HEK293 (cell line): ENCODE data around the gene APPL2.
"Not testable (repeated sequence)": the region's sequence is repeated elsewhere in the genome, so short reads cannot be mapped to it uniquely, and the experiment has no call there.

Experiments used
- CTCF ChIA-PET: fragments of 350-600 bp; formaldehyde crosslinking; extraction: SDS; loops from one replicate; lab custom pipeline; 2021; ENCODE audit warnings: antibody characterized with exemption; lab: Yijun Ruan, JAX
- POLR2A ChIA-PET: fragments of 300-600 bp; formaldehyde crosslinking; extraction: SDS; loops from one replicate; lab custom pipeline; 2020; ENCODE audit warnings: antibody characterized with exemption, inconsistent platforms; lab: Yijun Ruan, JAX
- H3K27ac ChIP-seq: fragments of 200-500 bp; sonication (Bioruptor generic); 2 replicates; pipeline ENCODE4 v1.5.1; 2014; ENCODE audit warnings: low read depth, low read length, control low read depth, inconsistent platforms; ENCODE audit errors: extremely low read depth
- H3K36me3 ChIP-seq, 2 experiments: fragments of 200-500 bp in 1 of 2; sonication (Bioruptor generic) in 1 of 2; 1 replicate in 1 of 2; 2 replicates in 1 of 2; pipeline ENCODE4 v1.5.1; 2014 to 2017; ENCODE audit warnings: inconsistent platforms in 2 of 2, low read length in 2 of 2; ENCODE audit not compliant: control insufficient read depth in 2 of 2, insufficient read depth in 1 of 2
- H3K4me1 ChIP-seq: fragments of 200-500 bp; sonication (Bioruptor generic); 2 replicates; pipeline ENCODE4 v1.5.1; 2014; ENCODE audit warnings: mild to moderate bottlenecking, low read length, inconsistent platforms; ENCODE audit not compliant: control insufficient read depth, insufficient read depth
- H3K4me3 ChIP-seq: 2 replicates; pipeline ENCODE4 v1.5.1; 2011; ENCODE audit warnings: low read depth, mild to moderate bottlenecking, control low read depth, low read length, moderate library complexity
- H3K9me3 ChIP-seq: fragments of 200-500 bp; sonication (Bioruptor generic); 2 replicates; pipeline ENCODE4 v1.5.1; 2014; ENCODE audit warnings: low read depth, low read length, inconsistent platforms; ENCODE audit not compliant: control insufficient read depth, insufficient read depth
- GLI2 ChIP-seq: fragments of 450-650 bp; formaldehyde crosslinking; IDR thresholded peaks from 2 replicates; pipeline ENCODE4; 2017; ENCODE audit warnings: missing biosample characterization, missing genetic modification characterization, low read depth, borderline replicate concordance
- GLIS2 ChIP-seq: fragments of 450-650 bp; formaldehyde crosslinking; IDR thresholded peaks from 2 replicates; pipeline ENCODE4 v1.5.1; 2016; ENCODE audit warnings: missing biosample characterization, missing genetic modification characterization
- HOXC10 ChIP-seq: sonication (generic); formaldehyde crosslinking; IDR thresholded peaks from 2 replicates; pipeline ENCODE4 v1.8.1; 2023; ENCODE audit warnings: mild to moderate bottlenecking, missing genetic modification reagents
- KLF1 ChIP-seq: fragments of 450-650 bp; formaldehyde crosslinking; IDR thresholded peaks from 2 replicates; pipeline ENCODE4 v1.5.1; 2016; ENCODE audit warnings: missing biosample characterization, missing genetic modification characterization
- ZBTB20 ChIP-seq: fragments of 450-650 bp; formaldehyde crosslinking; IDR thresholded peaks from 2 replicates; pipeline ENCODE4 v1.5.1; 2016; ENCODE audit warnings: missing biosample characterization, missing genetic modification characterization
- ZFHX2 ChIP-seq: fragments of 450-650 bp; formaldehyde crosslinking; conservative IDR thresholded peaks from 2 replicates; pipeline ENCODE4 v1.5.1; 2016; ENCODE audit warnings: missing biosample characterization, missing genetic modification characterization
- ZNF155 ChIP-seq: fragments of 450-650 bp; formaldehyde crosslinking; IDR thresholded peaks from 2 replicates; pipeline ENCODE4 v1.5.1; 2016; ENCODE audit warnings: missing biosample characterization, missing genetic modification characterization
- ZNF266 ChIP-seq: fragments of 450-650 bp; formaldehyde crosslinking; IDR thresholded peaks from 2 replicates; pipeline ENCODE4 v1.5.1; 2016; ENCODE audit warnings: missing biosample characterization, missing genetic modification characterization, low read depth
- ZNF292 ChIP-seq: fragments of 450-650 bp; formaldehyde crosslinking; IDR thresholded peaks from 2 replicates; pipeline ENCODE4 v1.5.1; 2016; ENCODE audit warnings: low read depth, missing biosample characterization, missing genetic modification characterization, borderline replicate concordance
- ZNF354C ChIP-seq: fragments of 450-650 bp; formaldehyde crosslinking; IDR thresholded peaks from 2 replicates; pipeline ENCODE4 v1.5.1; 2016; ENCODE audit warnings: missing biosample characterization, missing genetic modification characterization, low read depth, borderline replicate concordance
- ZNF37A ChIP-seq: fragments of 450-650 bp; IDR thresholded peaks from 2 replicates; pipeline ENCODE4 v1.5.1; 2018; ENCODE audit warnings: missing biosample characterization, missing genetic modification characterization
- ZNF549 ChIP-seq: fragments of 450-650 bp; IDR thresholded peaks from 2 replicates; pipeline ENCODE4 v1.5.1; 2018; ENCODE audit warnings: missing biosample characterization, missing genetic modification characterization, mild to moderate bottlenecking, inconsistent platforms, moderate library complexity
- ZNF610 ChIP-seq: fragments of 450-650 bp; formaldehyde crosslinking; IDR thresholded peaks from 2 replicates; pipeline ENCODE4 v1.5.1; 2016; ENCODE audit warnings: missing biosample characterization, missing genetic modification characterization, borderline replicate concordance
- ZNF621 ChIP-seq: fragments of 450-650 bp; formaldehyde crosslinking; IDR thresholded peaks from 2 replicates; pipeline ENCODE4 v1.5.1; 2017; ENCODE audit warnings: missing biosample characterization, missing genetic modification characterization
- ZNF623 ChIP-seq: fragments of 450-650 bp; formaldehyde crosslinking; IDR thresholded peaks from 2 replicates; pipeline ENCODE4 v1.5.1; 2016; ENCODE audit warnings: missing biosample characterization, missing genetic modification characterization
- ZNF629 ChIP-seq: fragments of 450-650 bp; formaldehyde crosslinking; IDR thresholded peaks from 2 replicates; pipeline ENCODE4 v1.5.1; 2017; ENCODE audit warnings: missing biosample characterization, missing genetic modification characterization
- ZNF664 ChIP-seq: fragments of 450-650 bp; formaldehyde crosslinking; IDR thresholded peaks from 2 replicates; pipeline ENCODE4 v1.5.1; 2016; ENCODE audit warnings: missing biosample characterization, missing genetic modification characterization
- ZNF830 ChIP-seq: fragments of 450-650 bp; IDR thresholded peaks from 2 replicates; pipeline ENCODE4 v1.5.0; 2018; ENCODE audit warnings: missing biosample characterization, missing genetic modification characterization, low read depth, mild to moderate bottlenecking, moderate library complexity
- ZSCAN30 ChIP-seq: fragments of 450-650 bp; IDR thresholded peaks from 2 replicates; pipeline ENCODE4 v1.5.1; 2018; ENCODE audit warnings: missing biosample characterization, mild to moderate bottlenecking, missing genetic modification characterization, moderate library complexity
- TF ChIP-seq, protein P1 (sequence below): fragments of 450-650 bp; formaldehyde crosslinking; IDR thresholded peaks from 2 replicates; pipeline ENCODE4 v1.5.1; 2016; ENCODE audit warnings: missing biosample characterization, missing genetic modification characterization
- TF ChIP-seq, protein P2 (sequence below): fragments of 450-650 bp; formaldehyde crosslinking; IDR thresholded peaks from 2 replicates; pipeline ENCODE4 v1.5.1; 2016; ENCODE audit warnings: missing biosample characterization, missing genetic modification characterization
- TF ChIP-seq, protein P3 (sequence below): fragments of 450-650 bp; formaldehyde crosslinking; IDR thresholded peaks from 2 replicates; pipeline ENCODE4 v1.5.1; 2017; ENCODE audit warnings: missing biosample characterization, missing genetic modification characterization
- TF ChIP-seq, protein P4 (sequence below): fragments of 450-650 bp; formaldehyde crosslinking; IDR thresholded peaks from 2 replicates; pipeline ENCODE4 v1.5.1; 2017; ENCODE audit warnings: missing biosample characterization, missing genetic modification characterization

Gene APPL2

DNA sequence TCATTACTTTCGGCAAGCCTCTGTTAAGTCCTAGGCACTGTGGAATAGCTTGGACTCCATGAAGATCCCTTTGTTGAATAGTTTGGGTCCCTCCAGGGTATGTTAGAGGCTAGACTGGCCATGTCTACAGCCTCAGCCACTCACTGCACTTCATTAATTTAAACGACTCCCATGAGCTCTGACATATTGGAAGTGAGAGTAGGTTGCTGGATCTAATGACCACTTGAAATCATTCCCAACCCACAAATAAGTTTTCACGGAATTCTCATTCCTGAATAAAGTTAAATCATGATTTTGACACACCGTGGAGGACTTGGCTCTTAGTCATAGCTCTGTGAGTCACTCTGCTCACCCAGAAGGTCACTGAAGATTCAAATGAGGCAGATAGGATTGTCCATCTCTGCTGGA lies 21.4 kb upstream of the APPL2 start:
- Histone ChIP-seq H3K4me1 (no peaks in the 10 kb centered on the region), H3K9me3 (no peaks in the 10 kb centered on the region), H3K36me3 (no peaks in the 10 kb centered on the region), H3K4me3 (no peak overlapping the region), H3K27ac (no peak overlapping the region)
- TF ChIP-seq, protein P1, sequence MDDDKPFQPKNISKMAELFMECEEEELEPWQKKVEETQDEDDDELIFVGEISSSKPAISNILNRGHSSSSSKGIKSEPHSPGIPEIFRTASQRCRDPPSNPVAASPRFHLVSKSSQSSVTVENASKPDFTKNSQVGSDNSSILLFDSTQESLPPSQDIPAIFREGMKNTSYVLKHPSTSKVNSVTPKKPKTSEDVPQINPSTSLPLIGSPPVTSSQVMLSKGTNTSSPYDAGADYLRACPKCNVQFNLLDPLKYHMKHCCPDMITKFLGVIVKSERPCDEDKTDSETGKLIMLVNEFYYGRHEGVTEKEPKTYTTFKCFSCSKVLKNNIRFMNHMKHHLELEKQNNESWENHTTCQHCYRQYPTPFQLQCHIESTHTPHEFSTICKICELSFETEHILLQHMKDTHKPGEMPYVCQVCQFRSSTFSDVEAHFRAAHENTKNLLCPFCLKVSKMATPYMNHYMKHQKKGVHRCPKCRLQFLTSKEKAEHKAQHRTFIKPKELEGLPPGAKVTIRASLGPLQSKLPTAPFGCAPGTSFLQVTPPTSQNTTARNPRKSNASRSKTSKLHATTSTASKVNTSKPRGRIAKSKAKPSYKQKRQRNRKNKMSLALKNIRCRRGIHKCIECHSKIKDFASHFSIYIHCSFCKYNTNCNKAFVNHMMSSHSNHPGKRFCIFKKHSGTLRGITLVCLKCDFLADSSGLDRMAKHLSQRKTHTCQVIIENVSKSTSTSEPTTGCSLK (tag by site-specific recombination), result no peak
- TF ChIP-seq ZNF830 (tag by site-specific recombination) (no peak), ZBTB20 (tag by site-specific recombination) (no peak), ZSCAN30 (tag by site-specific recombination) (no peak), GLIS2 (tag by site-specific recombination) (no peak), ZNF549 (tag by site-specific recombination) (no peak), GLI2 (tag by site-specific recombination) (no peak), ZNF354C (tag by site-specific recombination) (no peak), HOXC10 (CRISPR knock-in tag) (no peak), ZNF621 (tag by site-specific recombination) (no peak), ZNF266 (tag by site-specific recombination) (no peak), ZFHX2 (no peak)
- TF ChIP-seq, protein P2, sequence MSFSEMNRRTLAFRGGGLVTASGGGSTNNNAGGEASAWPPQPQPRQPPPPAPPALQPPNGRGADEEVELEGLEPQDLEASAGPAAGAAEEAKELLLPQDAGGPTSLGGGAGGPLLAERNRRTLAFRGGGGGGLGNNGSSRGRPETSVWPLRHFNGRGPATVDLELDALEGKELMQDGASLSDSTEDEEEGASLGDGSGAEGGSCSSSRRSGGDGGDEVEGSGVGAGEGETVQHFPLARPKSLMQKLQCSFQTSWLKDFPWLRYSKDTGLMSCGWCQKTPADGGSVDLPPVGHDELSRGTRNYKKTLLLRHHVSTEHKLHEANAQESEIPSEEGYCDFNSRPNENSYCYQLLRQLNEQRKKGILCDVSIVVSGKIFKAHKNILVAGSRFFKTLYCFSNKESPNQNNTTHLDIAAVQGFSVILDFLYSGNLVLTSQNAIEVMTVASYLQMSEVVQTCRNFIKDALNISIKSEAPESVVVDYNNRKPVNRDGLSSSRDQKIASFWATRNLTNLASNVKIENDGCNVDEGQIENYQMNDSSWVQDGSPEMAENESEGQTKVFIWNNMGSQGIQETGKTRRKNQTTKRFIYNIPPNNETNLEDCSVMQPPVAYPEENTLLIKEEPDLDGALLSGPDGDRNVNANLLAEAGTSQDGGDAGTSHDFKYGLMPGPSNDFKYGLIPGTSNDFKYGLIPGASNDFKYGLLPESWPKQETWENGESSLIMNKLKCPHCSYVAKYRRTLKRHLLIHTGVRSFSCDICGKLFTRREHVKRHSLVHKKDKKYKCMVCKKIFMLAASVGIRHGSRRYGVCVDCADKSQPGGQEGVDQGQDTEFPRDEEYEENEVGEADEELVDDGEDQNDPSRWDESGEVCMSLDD (tag by site-specific recombination), result no peak
- TF ChIP-seq, protein P3, sequence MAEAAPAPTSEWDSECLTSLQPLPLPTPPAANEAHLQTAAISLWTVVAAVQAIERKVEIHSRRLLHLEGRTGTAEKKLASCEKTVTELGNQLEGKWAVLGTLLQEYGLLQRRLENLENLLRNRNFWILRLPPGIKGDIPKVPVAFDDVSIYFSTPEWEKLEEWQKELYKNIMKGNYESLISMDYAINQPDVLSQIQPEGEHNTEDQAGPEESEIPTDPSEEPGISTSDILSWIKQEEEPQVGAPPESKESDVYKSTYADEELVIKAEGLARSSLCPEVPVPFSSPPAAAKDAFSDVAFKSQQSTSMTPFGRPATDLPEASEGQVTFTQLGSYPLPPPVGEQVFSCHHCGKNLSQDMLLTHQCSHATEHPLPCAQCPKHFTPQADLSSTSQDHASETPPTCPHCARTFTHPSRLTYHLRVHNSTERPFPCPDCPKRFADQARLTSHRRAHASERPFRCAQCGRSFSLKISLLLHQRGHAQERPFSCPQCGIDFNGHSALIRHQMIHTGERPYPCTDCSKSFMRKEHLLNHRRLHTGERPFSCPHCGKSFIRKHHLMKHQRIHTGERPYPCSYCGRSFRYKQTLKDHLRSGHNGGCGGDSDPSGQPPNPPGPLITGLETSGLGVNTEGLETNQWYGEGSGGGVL (tag by site-specific recombination), result no peak
- CTCF ChIA-PET, result no interaction called here
- POLR2A ChIA-PET, result no interaction called here

DNA sequence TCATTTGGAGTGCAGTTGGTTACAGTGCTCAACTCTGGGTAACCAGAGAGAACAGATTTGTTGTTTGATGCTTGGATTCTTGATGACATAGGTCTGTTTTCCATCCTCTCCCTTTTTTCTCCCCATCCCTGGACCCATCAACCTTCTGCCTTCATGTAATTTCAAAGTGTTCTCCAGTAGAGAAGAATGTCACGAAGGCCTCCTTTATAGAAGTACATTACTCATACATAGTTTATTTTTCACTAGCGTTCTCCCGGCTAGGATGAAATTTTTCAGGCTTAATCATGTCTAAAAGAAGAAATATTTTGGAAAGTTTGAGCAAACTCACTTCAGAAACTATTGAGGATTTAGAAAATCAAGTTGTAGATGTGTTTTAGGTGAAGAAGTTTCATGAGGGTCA lies 20.9 kb upstream of the APPL2 start:
- no peak overlapping the region for H3K27ac ChIP-seq
- no peaks in the 10 kb centered on the region for H3K9me3 ChIP-seq
- ChIA-PET CTCF (no interaction called here), POLR2A (no interaction called here)
- H3K36me3 ChIP-seq, result no peaks in the 10 kb centered on the region
- H3K4me1 ChIP-seq, result no peaks in the 10 kb centered on the region
- H3K4me3 ChIP-seq, result no peak overlapping the region
- no peak for TF ChIP-seq KLF1 (tag by site-specific recombination)
- TF ChIP-seq ZNF37A (tag by site-specific recombination), result no peak
- TF ChIP-seq ZNF610 (tag by site-specific recombination), result no peak
- TF ChIP-seq ZNF629 (tag by site-specific recombination), result no peak
- no peak for TF ChIP-seq ZNF155
- TF ChIP-seq ZNF623, result no peak
- no peak for TF ChIP-seq ZNF292 (tag by site-specific recombination)
- TF ChIP-seq, protein P4, sequence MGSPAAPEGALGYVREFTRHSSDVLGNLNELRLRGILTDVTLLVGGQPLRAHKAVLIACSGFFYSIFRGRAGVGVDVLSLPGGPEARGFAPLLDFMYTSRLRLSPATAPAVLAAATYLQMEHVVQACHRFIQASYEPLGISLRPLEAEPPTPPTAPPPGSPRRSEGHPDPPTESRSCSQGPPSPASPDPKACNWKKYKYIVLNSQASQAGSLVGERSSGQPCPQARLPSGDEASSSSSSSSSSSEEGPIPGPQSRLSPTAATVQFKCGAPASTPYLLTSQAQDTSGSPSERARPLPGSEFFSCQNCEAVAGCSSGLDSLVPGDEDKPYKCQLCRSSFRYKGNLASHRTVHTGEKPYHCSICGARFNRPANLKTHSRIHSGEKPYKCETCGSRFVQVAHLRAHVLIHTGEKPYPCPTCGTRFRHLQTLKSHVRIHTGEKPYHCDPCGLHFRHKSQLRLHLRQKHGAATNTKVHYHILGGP (tag by site-specific recombination), result no peak
- TF ChIP-seq ZNF664, result no peak
- TF ChIP-seq, all 188 proteins: peak for 0

DNA sequence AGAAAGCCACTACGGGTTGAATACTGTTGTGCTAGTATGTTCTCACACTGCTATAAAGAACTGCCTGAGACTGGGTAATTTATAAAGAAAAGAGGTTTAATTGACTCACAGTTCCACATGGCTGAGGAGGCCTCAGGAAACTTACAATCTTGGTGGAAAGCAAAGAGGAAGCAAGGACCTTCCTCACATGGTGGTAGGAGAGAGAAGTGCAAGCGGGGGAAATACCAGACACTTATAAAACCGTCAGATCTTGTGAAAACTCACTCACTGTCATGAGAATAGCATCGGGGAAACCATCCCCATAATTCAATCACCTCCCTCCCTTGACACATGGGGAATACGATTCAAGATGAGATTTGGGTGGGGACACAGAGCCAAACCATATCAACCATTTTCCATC lies 20.5 kb upstream of the APPL2 start:
- POLR2A ChIA-PET, H3K27ac ChIP-seq, H3K36me3 ChIP-seq, H3K4me3 ChIP-seq, H3K4me1 ChIP-seq, H3K9me3 ChIP-seq: not testable (repeated sequence)
- CTCF ChIA-PET, result interaction anchor here (0.6 kb wide), 1 partner anchor 1665 kb away, joined by 4 read pairs; no protein-coding TSS in a partner anchor
